Retinal pigment epithelial cell (primary cell): ENCODE results near the gene ZNF142.

Experiments
- DNase-seq: peaks from one replicate; pipeline ENCODE4 v3.0.0-alpha.2; 2010; ENCODE audit warnings: low read depth
- H3K4me3 ChIP-seq: 2 replicates; pipeline ENCODE4 v1.5.1; 2011; ENCODE audit warnings: mild to moderate bottlenecking, low read length, control low read depth, moderate library complexity
- CTCF ChIP-seq: conservative IDR thresholded peaks from 2 replicates; pipeline ENCODE4 v1.5.1; 2011; ENCODE audit warnings: low read depth, low read length, control low read depth, inconsistent platforms

The ZNF142 gene

DNA sequence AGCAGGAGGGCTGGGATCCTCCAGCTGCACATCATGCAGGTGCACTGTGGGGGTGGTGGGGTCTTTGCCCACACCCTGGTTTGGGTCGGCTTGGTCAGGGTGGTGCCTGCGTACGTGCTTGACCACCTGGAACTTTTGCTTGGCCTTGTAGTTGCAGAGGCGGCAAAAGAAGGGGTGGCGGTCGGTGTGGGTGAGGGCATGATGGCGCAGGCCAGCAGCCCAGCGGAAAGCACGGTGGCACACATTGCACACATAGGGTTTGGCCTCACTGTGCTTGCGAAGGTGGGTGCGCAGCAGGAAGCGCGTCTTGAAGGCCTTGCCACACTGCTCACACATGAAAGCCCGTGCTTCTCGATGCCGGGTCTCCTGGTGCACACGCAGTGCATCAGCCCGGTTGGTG is 21.1 kb downstream of the ZNF142 start:
- TF ChIP-seq CTCF = no peak
- H3K4me3 ChIP-seq = no peak overlapping the region
- no peak for DNase-seq

DNA sequence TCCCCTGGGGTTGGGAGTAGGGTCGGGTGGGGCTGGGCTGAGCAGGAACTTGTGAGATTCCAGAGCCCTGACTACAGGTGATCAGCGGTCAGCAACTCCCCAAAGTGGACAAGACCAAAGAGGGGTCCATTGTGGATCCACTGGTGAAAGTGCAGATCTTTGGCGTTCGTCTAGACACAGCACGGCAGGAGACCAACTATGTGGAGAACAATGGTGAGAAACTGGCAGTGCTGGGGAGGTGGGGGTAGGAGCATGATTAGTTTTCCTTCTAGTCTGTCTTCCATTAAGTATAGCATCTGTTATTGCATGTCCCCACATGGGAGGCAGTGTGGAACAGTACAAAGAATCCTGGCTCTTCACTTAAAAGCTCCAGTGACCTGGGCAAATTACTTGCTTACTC is 23.7 kb downstream of the ZNF142 start:
- TF ChIP-seq CTCF = no peak
- H3K4me3 ChIP-seq = no peak overlapping the region
- no peak for DNase-seq

- TF ChIP-seq CTCF = no peak
- peak; percentile 27 for DNase-seq
- no peak overlapping the region for H3K4me3 ChIP-seq
Measured at GRCh38 chr2:218631837-218632236, 27.6 kb downstream of the ZNF142 start.

DNA sequence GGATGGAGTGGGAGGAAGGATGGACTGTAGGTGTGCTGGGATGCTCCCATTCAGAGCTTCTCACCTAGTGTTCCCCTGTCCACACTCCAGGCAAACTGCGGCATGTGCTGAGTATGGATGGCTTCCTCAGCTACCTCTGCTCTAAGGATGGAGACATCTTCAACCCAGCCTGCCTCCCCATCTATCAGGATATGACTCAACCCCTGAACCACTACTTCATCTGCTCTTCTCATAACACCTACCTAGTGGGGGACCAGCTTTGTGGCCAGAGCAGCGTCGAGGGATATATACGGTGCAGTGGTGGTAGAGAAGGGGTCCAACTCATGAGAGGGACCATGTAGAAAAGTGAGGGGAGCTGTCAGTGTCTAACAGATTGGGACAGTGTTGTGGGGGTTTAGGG is 31.5 kb downstream of the ZNF142 start:
- H3K4me3 ChIP-seq = no peak overlapping the region
- DNase-seq = no peak
- TF ChIP-seq CTCF = no peak

DNA sequence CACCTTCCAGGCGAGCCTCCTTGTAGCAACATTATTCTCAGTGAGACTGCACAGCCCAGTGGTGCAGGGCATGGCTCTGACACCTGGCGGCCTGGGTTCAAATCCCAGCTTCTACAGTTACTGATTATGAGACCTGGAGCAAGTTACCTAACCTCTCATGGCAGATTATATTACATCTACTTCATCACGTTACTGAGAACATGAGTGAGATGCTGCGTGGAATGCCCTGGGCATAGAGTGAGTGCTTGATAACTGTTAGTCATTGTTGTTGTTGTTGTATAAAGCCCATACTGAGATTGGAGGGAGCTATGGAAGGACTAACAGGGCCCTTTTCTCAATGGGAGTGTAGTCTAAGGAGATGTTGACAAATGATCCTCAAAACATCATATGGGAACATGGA is 33.1 kb downstream of the ZNF142 start:
- DNase-seq = no peak
- no peak overlapping the region for H3K4me3 ChIP-seq
- no peak for TF ChIP-seq CTCF

DNA sequence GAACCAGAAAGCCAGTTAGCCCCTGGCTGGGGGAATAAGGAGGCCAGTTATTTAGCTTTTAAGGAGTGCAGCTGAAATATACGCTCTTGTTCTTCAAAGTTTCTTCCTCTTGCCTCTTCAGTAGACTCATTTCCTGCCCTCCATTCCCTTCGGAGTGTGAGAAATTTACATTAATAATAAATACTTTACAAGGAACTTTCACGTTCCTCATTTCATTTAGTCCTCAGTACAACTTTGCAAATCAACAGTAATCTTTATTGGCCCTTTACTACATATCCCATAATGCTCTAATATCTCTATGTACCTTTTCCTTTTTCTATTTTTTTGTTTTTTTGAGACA is 36.1 kb downstream of the ZNF142 start:
- no peak for TF ChIP-seq CTCF
- no peak overlapping the region for H3K4me3 ChIP-seq
- no peak for DNase-seq

DNA sequence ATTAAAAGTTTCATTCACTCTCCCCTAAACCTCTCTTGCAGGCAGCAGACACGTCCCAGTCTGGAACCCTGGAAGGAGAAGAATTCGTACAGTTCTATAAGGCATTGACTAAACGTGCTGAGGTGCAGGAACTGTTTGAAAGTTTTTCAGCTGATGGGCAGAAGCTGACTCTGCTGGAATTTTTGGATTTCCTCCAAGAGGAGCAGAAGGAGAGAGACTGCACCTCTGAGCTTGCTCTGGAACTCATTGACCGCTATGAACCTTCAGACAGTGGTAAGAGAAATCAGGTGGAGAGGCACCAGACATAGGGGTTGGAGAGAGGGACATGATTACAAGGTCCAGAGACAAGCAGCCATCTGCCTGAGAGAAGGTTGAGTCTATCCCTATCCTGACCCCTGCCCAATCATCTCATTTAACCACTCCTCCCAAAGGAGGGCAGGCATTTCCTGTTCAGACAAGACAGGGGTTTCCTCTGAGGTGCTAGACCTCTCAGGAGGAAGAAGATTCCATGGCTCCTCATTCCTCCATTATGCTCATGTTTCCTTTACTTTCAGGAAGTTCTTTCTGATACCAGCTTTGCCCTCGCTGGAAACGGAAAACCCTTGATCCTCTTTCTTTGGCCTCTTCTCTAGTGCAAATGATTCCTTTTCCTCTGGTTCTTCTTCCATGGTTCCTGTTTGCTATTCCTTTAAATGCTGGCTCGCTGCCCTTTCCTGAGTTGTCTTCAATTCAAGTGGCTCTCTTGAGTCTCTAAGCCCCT is 36.6 kb downstream of the ZNF142 start:
- DNase-seq = peak; percentile 3
- TF ChIP-seq CTCF = no peak
- H3K4me3 ChIP-seq = no peak overlapping the region
